Stimulated activated CD4-positive, alpha-beta T cell treated with anti-CD3 and anti-CD28 coated beads, Interleukin-12 subunit alpha, Interleukin-12 subunit beta, amount 100 ng/mL, for 48 hours (primary cell): Measurements from ENCODE around the gene EHMT1.
"Not testable (repeated sequence)": the region's sequence is repeated elsewhere in the genome, so short reads cannot be mapped to it uniquely, and the experiment has no call there.

ENCODE experiments used
- DNase-seq, 3 donors: peaks; one replicate each; pipeline ENCODE4 v3.0.0-alpha.2; 2020; ENCODE audit warnings: low read depth in 2 of 3, low spot score in 1 of 3

EHMT1 gene

GRCh38 chr9:137759117-137759516 is 140.3 kb downstream of the EHMT1 start:
- DNase-seq, result no peak

- no peak for DNase-seq
Observed at GRCh38 chr9:137759649-137760321, 141.0 kb downstream of the EHMT1 start.

- no peak for DNase-seq
Observed at GRCh38 chr9:137760426-137760825, 141.6 kb downstream of the EHMT1 start.

- DNase-seq, result peak in 1 of 3 donors; percentile 11
Observed at GRCh38 chr9:137761032-137761431, 142.2 kb downstream of the EHMT1 start.

- no peak for DNase-seq
Observed at GRCh38 chr9:137761793-137762192, 143.0 kb downstream of the EHMT1 start.

- DNase-seq, result no peak
Observed at GRCh38 chr9:137762414-137763061, 143.7 kb downstream of the EHMT1 start.

GRCh38 chr9:137763271-137763955 is 144.6 kb downstream of the EHMT1 start:
- DNase-seq, result no peak

- no peak for DNase-seq
Observed at GRCh38 chr9:137764171-137764671, 145.4 kb downstream of the EHMT1 start.

- no peak for DNase-seq
Observed at GRCh38 chr9:137764981-137765380, 146.2 kb downstream of the EHMT1 start.

GRCh38 chr9:137765536-137765935 is 146.7 kb downstream of the EHMT1 start:
- DNase-seq, result no peak

- DNase-seq, result no peak
Observed at GRCh38 chr9:137771580-137771979, 152.8 kb downstream of the EHMT1 start.

GRCh38 chr9:137772281-137772873 is 153.6 kb downstream of the EHMT1 start:
- DNase-seq, result no peak

GRCh38 chr9:137774775-137775386 is 156.1 kb downstream of the EHMT1 start:
- DNase-seq, result no peak

GRCh38 chr9:137776306-137776995 is 157.6 kb downstream of the EHMT1 start:
- no peak for DNase-seq

GRCh38 chr9:137777761-137778160 is 159.0 kb downstream of the EHMT1 start:
- no peak for DNase-seq

GRCh38 chr9:137778336-137778735 is 159.5 kb downstream of the EHMT1 start:
- DNase-seq, result no peak

- DNase-seq, result no peak
Observed at GRCh38 chr9:137778914-137779313, 160.1 kb downstream of the EHMT1 start.

- not testable (repeated sequence) for DNase-seq
Observed at GRCh38 chr9:137780031-137780430, 161.2 kb downstream of the EHMT1 start.

- DNase-seq, result no peak
Observed at GRCh38 chr9:137781906-137782585, 163.2 kb downstream of the EHMT1 start.

GRCh38 chr9:137783521-137783920 is 164.7 kb downstream of the EHMT1 start:
- DNase-seq, result no peak
